GM18526 (cell line): ENCODE data around the gene YBX2.

Source experiments
- POLR2A ChIP-seq: IDR thresholded peaks from 3 replicates; pipeline ENCODE4 v1.6.1; 2011; ENCODE audit not compliant: insufficient read length; ENCODE audit errors: extremely low read depth

The YBX2 gene

DNA sequence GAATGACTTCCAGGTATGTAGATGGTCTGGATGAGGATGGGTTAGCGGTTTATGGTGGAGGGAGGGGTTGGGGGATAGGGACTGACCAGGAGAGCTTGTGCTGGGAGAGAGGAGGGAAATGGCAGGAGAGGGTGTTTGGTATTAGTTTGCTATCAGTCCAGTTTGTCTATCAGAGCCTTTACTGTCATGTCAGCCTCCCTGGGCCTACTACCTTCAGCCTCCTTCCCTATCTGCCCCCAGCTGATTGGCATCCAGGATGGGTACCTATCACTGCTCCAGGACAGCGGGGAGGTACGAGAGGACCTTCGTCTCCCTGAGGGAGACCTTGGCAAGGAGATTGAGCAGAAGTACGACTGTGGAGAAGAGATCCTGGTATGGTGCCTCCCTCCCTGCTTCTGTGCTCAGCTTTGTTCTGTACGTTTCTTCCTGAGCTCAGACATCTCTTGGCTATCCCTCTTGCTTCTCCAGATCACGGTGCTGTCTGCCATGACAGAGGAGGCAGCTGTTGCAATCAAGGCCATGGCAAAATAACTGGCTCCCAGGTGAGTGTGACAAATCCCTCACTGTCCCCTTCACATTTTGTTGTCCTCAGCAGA is 16.8 kb upstream of the YBX2 start:
- no peak for TF ChIP-seq POLR2A

DNA sequence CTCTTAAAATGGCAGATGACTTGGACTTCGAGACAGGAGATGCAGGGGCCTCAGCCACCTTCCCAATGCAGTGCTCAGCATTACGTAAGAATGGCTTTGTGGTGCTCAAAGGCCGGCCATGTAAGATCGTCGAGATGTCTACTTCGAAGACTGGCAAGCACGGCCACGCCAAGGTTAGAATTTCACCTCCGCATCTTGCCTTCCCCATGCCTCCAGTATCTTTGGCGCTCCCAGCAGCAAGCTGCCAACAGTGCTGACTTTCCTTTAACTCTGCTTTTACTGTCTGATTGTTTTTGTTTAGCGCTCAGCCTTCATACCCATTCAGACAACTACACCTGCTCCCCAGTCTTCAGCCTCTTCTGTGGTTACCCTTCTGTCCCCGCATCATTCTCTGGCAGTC is 15.2 kb upstream of the YBX2 start:
- no peak for TF ChIP-seq POLR2A

DNA sequence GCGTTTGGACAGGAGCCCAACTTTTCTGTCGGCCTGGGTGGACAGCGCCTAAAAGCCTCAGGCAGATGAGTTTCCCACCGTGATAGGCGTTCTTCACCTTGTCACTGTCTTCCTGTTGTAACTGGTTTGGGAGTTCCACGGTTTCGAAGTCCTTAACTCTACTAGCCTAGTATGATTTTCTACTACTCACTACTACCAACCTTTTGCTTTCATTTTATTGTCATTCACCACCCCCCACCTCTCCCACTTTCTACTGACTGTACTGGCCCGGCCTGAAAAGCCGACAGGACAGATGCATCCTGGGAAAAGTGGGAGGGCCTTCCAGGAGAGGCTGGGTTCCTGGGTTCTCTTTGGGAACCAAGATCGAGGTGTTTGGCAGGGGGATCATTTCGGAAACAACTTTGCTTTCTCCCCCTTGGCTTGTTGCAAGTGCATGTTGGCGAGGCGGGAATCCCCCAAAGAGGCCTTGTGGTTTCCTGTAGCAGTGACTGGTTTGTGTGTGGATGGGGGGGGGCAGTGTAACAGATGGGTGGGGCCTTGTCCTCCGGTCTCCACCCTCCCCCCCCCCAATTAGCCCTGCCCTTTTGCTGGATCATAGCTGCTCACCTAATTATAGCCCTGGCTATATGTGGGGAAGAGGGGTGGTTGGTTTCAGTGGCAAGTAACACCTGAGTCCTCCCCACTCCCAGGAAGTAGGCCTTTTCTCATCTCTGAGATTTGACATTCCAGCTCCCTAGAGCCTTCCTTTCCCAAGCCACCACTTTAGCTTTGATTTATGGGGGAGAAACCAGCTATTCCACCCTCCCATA is 14.4 kb upstream of the YBX2 start:
- no peak for TF ChIP-seq POLR2A

DNA sequence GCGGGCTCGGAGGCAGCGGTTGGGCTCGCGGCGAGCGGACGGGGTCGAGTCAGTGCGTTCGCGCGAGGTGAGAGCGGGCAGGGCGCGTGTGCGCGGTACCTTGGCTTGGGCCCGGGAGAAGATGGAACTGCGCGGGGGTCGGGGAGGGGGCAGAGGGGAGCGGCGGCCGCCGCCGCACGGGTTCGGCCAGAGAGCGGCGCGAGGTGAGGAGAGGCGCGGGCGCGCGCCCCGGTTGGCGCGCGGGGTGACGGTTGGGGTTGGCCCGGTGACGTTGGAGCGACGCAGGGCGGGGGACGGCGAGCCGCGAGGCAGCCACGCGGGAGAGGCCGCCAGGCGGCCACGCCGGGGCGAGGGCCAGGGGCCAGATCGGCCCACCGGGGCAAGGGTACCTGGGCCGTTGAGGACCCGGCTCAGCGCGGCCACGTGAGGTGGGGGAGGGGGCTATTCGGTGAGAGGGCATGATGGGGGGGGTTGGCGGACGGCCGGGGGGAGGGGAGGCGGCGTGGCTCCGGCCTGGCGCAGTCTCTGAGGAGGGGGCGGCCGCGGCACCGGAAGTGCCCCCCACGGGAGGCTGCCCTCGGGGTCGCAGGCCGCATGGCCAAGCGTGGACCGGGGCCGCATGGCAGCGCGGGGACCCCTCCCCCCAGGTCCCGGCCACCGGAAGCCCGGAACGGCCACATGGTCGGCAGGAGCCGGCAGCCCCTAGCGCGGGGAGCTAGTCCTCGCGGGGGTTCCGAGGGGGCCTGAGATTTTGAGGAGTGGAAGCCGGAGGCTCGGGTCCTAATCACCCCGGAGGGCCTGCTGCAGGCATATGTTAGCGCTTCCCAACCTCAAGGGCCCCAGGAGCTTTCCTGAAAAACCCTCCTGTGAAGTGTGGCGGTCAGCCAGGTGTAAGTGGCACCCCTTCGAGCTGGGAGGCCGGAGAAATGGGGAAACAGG is 13.5 kb upstream of the YBX2 start:
- TF ChIP-seq POLR2A: peak; percentile 56

DNA sequence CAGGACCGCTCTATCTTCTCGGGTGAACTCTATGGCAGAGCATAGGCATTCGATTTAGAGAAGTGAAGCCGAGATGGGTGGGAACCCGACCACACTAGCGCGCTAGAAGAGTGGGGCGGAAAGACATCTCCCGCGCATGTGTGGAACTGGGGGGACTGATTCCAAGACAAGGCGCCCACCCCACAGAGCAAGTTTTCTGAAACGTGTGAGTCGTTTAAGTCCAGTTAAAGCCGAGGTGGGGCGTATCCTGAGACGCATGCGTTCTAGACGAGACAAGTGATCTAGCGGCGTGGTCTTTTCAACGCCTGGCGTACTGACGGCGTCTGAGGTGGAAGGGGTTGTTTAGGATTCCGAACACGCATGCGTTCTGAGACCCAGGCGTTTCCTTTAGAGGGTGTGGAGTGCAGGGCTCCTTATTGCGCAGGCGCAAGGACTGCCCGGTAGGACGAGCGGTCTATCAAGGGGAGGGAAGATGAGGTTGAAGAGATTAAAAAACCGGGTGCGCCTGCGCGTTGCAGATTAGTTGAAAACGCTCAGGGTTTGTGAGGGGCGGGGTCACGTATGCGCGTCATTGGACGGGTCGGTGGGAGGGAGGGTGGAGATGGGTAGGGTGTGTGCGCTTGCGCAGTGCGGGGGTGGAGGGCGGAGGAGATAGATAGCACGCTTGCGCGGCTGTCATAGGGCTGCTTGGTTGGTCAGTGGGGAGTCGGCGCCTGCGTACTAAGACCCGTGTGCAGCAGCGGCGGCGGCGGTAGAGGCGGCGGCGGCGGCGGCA is 12.7 kb upstream of the YBX2 start, which contains the start of gene EIF5A:
Gene EIF5A (plus strand): TSS at position 718 of the 775 bp plus-strand sequence. CDS start 2,008 bp downstream, outside the sequence.
- peak; percentile 69 for TF ChIP-seq POLR2A

DNA sequence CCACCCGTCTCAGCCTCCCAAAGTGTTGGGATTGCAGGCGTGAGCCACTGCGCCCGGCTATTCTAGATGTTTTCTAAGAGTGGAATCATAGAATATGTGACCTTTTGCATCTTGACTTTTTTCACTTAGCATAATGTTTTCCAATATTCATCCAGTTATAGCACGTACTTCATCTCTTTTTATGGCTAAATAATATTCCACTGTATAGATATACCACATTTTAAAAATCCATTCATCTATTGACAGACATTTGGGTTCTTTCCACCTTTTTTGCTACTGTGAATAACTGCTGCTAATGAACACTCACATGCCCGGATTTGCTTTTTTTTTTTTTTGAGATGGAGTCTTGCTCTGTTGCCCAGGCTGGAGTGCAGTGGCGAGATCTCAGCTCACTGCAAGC is 9.7 kb upstream of the YBX2 start:
- no peak for TF ChIP-seq POLR2A

DNA sequence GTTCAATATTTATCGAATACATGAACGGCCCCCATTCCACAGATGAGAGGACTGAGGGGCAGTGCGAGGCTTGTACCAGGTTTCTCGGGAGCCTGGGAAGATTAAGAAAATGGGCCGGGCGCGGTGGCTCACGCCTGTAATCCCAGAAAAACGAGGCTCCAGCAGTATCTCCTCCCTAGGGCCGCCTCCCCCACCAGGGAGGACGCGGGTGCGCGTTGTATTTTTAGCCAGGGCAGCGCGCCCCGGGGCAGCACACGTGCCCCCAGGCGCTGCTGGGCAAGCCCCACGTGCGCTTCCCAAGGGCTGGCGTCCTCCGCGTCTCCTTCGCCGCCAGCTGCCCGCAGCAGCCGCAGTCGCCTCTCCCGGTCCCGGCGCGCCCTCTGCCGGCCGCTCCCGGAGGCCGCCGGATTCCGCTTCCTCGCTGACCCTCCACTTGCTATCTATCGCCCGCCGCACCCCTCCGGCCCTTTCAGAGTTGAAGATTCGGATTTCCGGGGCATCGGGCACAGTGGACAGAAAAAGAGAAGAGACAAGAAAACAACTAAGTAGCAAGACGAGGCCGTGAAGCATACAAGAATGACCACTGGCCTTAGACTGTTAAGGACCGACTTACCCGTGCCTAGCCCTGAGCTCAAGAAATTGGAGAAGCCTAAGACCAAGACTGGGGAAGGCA is 1.9 kb upstream of the YBX2 start:
- no peak for TF ChIP-seq POLR2A

DNA sequence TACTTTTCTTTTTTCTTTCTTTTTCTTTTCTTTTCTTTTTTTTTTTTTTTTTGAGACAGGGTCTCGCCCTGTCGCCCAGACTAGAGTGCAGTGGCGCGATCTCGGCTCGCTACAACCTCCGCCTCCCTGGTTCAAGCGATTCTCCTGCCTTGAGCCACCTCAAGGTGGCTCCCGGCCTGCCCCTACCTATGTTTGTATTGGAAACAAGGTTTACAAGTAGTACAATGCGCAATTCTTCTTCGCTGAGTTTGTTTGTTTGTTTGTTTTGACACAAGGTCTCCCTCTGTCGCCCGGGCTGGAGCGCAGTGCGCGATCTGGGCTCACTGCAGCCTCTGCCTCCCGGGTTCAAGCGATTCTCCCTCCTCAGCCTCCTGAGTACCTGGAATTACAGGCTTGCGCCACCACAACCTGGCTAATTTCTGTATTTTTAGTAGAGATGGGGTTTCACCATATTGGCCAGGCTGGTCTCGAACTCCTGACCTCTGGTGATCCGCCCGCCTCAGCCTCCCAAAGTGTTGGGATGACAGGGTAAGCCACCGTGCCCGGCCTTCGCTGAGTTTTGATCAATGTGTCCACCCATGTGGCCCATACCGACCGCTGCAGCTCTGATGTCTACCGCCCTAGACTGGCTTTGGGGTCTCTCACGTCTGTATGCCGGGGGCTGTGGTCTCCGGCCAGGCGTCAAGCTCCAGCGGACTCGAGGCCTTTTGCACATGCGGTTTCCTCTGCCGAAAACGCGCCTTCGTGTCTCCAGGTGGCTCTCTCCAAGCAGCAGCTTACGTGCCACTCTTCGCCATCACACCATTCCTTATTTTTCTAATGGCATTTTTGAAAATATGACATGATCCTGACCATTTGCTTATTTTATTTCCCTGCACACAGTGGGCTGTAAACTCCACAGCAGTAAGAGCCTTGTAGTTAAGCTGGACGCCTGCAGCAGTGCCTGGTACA is 1.1 kb upstream of the YBX2 start:
- TF ChIP-seq POLR2A: no peak

DNA sequence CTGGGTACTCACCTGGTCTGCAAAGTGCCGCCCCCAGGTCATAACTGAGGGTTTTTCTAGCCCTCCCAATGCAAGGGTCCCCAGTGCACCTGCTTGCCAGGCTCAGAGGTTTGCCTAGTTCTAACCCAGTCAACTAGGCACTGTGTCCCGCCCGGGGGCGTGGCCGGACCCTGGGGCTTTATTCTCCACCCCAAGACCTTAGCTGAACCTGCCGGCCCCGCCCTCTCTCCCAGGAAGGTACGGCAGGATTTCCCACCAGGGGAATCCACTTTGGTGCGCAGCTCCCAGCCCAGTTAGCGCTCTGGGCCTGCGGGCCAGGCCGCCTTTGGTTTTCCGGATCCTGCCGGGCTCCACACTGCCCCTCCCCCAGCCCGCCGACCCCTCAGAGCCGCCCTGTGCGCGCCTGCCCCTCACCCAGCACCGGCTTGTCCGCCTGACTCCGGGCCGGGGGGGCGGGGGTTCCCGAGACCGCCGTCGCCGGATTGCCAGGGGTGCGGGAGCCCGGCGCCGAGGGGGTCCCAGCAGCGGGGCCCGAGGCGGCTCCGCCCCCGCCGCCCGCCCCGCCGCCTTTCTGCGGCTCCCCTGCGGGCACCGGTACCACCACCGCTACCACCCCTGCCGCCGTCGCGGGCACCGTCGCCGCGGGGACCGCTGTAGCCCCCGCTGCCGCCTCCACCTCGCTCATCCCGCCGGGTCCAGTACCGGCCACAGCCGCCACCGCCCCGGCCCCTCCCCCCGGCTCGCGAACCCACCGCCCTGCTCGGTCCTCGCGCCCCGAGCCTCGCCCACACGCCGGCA is 424 bp downstream of the YBX2 start:
- no peak for TF ChIP-seq POLR2A

DNA sequence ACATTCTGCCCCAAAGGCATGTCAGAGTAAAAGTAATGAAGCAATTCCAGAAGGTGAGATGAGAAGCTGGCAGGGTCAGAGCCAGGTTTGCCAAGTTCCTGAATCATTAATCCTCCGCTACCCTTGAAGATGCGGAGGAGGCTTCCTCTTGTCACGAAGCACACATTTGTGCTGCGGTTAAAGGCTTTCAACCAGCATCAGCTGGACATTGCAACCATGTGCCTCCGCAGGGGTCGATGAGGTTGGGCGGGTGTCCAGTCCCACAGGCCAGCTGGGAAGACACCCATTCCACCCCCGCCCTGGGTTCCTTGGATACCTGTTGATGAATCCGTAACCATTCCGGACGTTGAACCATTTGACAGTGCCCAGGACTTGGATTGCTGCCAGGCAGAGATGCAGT is 1.3 kb downstream of the YBX2 start:
- TF ChIP-seq POLR2A: no peak

DNA sequence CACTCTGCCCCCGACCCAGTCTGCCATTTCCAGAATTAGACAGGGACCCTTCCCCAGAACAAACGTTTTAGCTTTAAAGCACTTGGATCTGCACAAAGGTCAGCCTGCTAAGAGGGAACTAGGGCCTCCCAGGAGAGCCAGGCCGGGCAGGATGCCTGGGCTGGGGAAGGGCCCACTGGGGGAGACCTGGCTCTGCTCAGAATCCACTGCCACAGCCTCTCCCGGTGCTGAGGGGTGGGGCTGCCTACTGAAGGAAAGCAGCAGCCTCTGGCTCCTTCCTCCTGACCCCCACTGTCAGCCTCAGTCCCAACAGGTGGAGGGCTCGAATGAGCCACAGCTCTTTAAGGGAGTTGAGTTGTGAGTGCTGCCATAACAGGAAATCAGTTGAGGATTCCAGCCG is 1.7 kb downstream of the YBX2 start:
- no peak for TF ChIP-seq POLR2A

DNA sequence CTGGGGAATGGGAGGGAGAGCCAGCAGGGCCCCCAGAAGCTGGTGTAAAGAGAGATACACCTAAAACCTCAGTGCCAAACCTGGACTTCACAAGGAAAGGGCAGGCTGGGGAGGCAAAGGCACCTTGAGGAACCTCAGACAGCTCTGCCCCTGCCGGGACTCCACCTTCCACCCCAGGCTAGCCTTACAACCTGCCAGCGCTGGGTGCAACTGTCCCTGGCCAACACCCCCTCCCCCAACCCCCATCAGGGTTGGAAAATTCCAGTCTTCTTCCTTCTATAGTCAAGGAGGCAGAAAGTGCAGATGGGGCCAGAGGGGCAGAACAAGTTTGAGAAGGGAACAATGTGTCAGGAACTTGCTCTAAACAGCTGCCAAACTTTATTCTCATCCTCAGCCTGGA is 2.2 kb downstream of the YBX2 start:
- TF ChIP-seq POLR2A: no peak
